Epithelial cell of esophagus (primary cell): ENCODE data around the gene CORO1C.

Source experiments
- DNase-seq: peaks from one replicate; pipeline ENCODE4 v3.0.0; 2010; ENCODE audit warnings: low read depth
- H3K4me3 ChIP-seq: 2 replicates; pipeline ENCODE4 v1.5.1; 2011; ENCODE audit warnings: mild to moderate bottlenecking, low read length, control low read depth
- CTCF ChIP-seq: IDR thresholded peaks from 2 replicates; pipeline ENCODE4 v1.5.1; 2011; ENCODE audit warnings: low read depth, mild to moderate bottlenecking, low read length, control low read depth, inconsistent platforms; ENCODE audit not compliant: insufficient read depth; ENCODE audit errors: missing control alignments

CORO1C gene

GRCh38 chr12:108616941-108617858 lies 114.1 kb downstream of the CORO1C start:
- H3K4me3 ChIP-seq = no peak overlapping the region
- no peak for DNase-seq
- TF ChIP-seq CTCF = no peak

DNA sequence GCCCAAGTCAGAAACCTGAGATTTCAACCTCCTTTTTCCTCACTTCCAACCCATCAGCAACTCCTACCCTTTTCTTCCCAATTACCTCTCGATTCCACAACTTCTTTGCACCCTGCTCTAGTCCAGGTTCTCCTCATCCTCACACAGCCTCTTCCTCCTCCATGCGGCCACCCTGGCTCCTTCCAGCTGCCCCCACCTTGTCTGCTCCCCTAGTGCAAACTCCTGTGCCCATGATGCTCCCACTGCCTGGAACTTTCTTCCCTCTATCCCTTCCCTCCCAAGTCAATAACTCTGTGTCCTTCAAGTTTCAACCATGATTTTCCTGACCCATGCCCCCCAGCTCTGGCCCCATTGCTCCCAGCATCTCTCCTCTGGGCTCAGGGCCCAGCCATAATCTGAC lies 115.0 kb downstream of the CORO1C start:
- no peak for DNase-seq
- no peak for TF ChIP-seq CTCF
- H3K4me3 ChIP-seq = no peak overlapping the region

DNA sequence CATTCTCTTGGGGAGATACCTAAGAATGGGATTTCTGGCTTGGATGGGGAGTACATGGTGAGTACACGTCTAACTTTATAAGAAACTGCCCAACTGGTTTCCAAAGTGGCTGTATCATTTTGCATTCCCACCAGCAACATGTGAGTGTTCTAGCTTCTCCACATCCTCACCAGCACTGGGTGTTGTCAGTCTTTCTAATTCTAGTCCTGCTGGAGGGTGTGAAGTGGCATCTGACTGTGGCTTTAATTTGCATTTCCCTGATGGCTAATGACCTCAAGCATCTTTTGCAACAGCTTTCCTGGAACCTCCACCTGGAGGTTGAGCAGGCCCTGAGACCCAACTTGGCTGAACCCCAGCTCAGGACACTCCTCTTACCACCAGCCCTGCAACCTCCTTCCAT lies 115.4 kb downstream of the CORO1C start:
- no peak for TF ChIP-seq CTCF
- no peak for DNase-seq
- H3K4me3 ChIP-seq = no peak overlapping the region

GRCh38 chr12:108614639-108615038 lies 116.7 kb downstream of the CORO1C start:
- DNase-seq = no peak
- TF ChIP-seq CTCF = no peak
- no peak overlapping the region for H3K4me3 ChIP-seq

DNA sequence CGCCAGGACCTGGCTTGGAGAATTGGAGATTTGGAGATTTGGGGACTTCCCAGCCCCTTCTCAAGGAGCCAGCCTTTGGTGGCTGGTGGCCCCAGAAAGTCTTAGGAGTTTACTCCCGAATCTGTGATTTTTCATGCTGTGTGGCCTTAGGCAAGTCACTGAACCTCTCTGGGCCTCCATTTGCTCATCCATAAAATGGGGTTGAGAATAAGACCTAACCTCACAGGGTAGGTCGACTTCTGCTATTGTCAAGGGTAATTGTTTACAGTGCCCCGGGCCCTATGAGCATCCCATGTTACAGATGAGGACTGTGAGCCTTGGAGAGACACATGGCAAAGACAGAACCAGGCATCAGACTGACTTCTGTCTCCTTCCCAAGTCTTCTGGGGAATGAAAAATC lies 117.3 kb downstream of the CORO1C start:
- DNase-seq = no peak
- no peak overlapping the region for H3K4me3 ChIP-seq
- no peak for TF ChIP-seq CTCF

DNA sequence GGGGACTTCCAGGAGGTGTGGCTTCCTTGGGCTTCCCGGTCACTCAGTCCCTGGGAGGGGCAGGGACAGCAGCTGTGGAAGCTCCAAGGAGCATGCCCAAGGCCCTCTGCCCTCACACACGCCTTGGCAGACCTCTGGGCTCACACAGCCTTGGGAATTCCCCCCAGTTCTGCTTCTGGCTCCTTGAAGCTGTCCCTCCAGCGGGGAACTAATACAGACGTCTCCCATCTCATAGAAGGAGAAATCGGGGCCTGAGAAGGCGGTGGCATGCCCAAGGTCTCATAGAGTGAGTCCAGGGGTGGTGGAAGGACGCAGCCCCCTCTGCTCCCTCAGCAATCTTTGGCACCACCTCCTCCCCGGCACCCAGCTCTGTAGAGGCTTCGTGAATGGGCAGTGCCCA lies 117.8 kb downstream of the CORO1C start:
- no peak for TF ChIP-seq CTCF
- DNase-seq = no peak

DNA sequence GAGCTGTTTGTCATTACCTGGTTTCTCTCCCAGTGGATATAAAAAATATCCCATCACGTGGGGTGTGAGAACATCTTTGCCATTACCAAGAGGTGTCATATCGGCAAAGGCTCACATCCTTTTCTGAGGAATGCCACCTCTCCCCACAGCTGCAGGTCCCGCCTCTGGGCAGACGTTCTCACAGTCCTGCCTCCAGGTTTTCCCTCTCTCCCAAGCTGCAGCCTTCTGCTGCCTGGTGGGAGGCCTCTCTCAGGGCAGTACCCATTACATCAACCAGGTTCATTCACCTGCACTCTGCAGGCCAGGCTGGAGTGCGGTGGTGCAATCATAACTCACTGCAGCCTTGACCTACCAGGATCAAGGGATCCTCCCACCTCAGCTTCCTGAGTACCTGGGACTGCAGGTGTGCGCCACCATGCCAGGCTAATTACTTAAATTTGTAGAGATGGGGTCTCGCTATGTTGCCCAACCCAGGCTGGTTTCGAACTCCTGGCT lies 118.5 kb downstream of the CORO1C start:
- TF ChIP-seq CTCF = no peak
- peak; percentile 21 for DNase-seq
- no peak overlapping the region for H3K4me3 ChIP-seq

More for the DNA sequence above, 117.8 kb downstream of the CORO1C start:
- no peak overlapping the region for H3K4me3 ChIP-seq
